Liver (tissue), 9 donors: Measurements from ENCODE around the gene RNLS. TPM values are rescaled to one million over a fixed set of nuclear protein-coding genes. Genes with fewer than 3 reads are reported as not detected.

Experiments
- DNase-seq: peaks from one replicate; pipeline ENCODE4 v3.0.0-alpha.2; 2017; ENCODE audit warnings: low spot score
- H3K27ac ChIP-seq, 2 donors: one replicate each; pipeline ENCODE4 v1.7.0; 2013; ENCODE audit warnings: inconsistent platforms in 2 of 2, low read length in 2 of 2, control low read depth in 1 of 2, low read depth in 1 of 2, mild to moderate bottlenecking in 1 of 2
- H3K27me3 ChIP-seq, 4 donors: one replicate each; pipeline versions ENCODE4 v1.6.1 to v1.7.0; 2013; ENCODE audit warnings: low read length in 3 of 4, inconsistent platforms in 1 of 4, mild to moderate bottlenecking in 1 of 4, moderate library complexity in 1 of 4; ENCODE audit not compliant: control insufficient read depth in 4 of 4, insufficient read depth in 4 of 4
- H3K36me3 ChIP-seq, 4 donors: one replicate each; pipeline versions ENCODE4 v1.6.1 to v1.7.0; 2013; ENCODE audit warnings: low read length in 3 of 4, mild to moderate bottlenecking in 3 of 4, low read depth in 1 of 4, moderate library complexity in 1 of 4; ENCODE audit not compliant: control insufficient read depth in 4 of 4, insufficient read depth in 3 of 4
- H3K4me1 ChIP-seq, 4 donors: one replicate each; pipeline versions ENCODE4 v1.6.1 to v1.7.0; 2013; ENCODE audit warnings: low read length in 3 of 4, mild to moderate bottlenecking in 3 of 4, moderate library complexity in 1 of 4; ENCODE audit not compliant: control insufficient read depth in 4 of 4, insufficient read depth in 4 of 4
- H3K4me3 ChIP-seq, 3 donors: one replicate each; pipeline versions ENCODE4 v1.6.1 to v1.7.0; 2013; ENCODE audit warnings: low read length in 3 of 3, control low read depth in 1 of 3, low read depth in 1 of 3, mild to moderate bottlenecking in 1 of 3
- H3K9ac ChIP-seq, 2 donors: one replicate each; pipeline ENCODE4 v1.7.0; 2013; ENCODE audit warnings: low read length in 2 of 2, mild to moderate bottlenecking in 2 of 2, moderate library complexity in 2 of 2, control low read depth in 1 of 2, low read depth in 1 of 2
- H3K9me3 ChIP-seq, 4 donors: one replicate each; pipeline versions ENCODE4 v1.6.1 to v1.7.0; 2013; ENCODE audit warnings: low read length in 3 of 4; ENCODE audit not compliant: control insufficient read depth in 4 of 4
- ATF3 ChIP-seq: IDR thresholded peaks from 2 replicates; pipeline ENCODE4 v1.6.1; 2016; ENCODE audit warnings: antibody characterized with exemption
- CTCF ChIP-seq: fragments of 150-350 bp; IDR thresholded peaks from 2 replicates; pipeline ENCODE4 v1.5.1; 2017; ENCODE audit warnings: improper control_type of control experiment, low read depth, low read length; ENCODE audit not compliant: missing input control
- FOXA1 ChIP-seq: IDR thresholded peaks from 2 replicates; pipeline ENCODE4 v1.6.1; 2016; ENCODE audit warnings: antibody characterized with exemption
- FOXA2 ChIP-seq: IDR thresholded peaks from 2 replicates; pipeline ENCODE4 v1.6.1; 2016; ENCODE audit warnings: antibody characterized with exemption
- GABPA ChIP-seq, 2 donors: IDR thresholded peaks in 1 of 2; conservative IDR thresholded peaks in 1 of 2; 2 replicates each; pipeline ENCODE4 v1.6.1; 2016; ENCODE audit warnings: antibody characterized with exemption in 2 of 2, mild to moderate bottlenecking in 1 of 2, moderate library complexity in 1 of 2
- HNF4G ChIP-seq: IDR thresholded peaks from 2 replicates; pipeline ENCODE4 v1.6.1; 2016; ENCODE audit warnings: antibody characterized with exemption
- MAX ChIP-seq: IDR thresholded peaks from 2 replicates; pipeline ENCODE4 v1.6.1; 2016; ENCODE audit warnings: antibody characterized with exemption
- NR2F2 ChIP-seq: IDR thresholded peaks from 2 replicates; pipeline ENCODE4 v1.6.1; 2016; ENCODE audit warnings: antibody characterized with exemption
- RAD21 ChIP-seq, 2 donors: IDR thresholded peaks; 2 replicates each; pipeline ENCODE4 v1.6.1; 2016; ENCODE audit warnings: antibody characterized with exemption in 2 of 2, mild to moderate bottlenecking in 2 of 2
- REST ChIP-seq: IDR thresholded peaks from 2 replicates; pipeline ENCODE4 v1.6.1; 2016; ENCODE audit warnings: antibody characterized with exemption, mild to moderate bottlenecking
- RXRA ChIP-seq, 2 donors: IDR thresholded peaks; 2 replicates each; pipeline ENCODE4 v1.6.1; 2017 to 2018; ENCODE audit warnings: antibody characterized with exemption in 2 of 2, mild to moderate bottlenecking in 1 of 2
- SP1 ChIP-seq: IDR thresholded peaks from 2 replicates; pipeline ENCODE4 v1.6.1; 2018; ENCODE audit warnings: antibody characterized with exemption, mild to moderate bottlenecking
- YY1 ChIP-seq: IDR thresholded peaks from 2 replicates; pipeline ENCODE4 v1.6.1; 2016; ENCODE audit warnings: antibody characterized with exemption, mild to moderate bottlenecking
- ZBTB33 ChIP-seq: IDR thresholded peaks from 2 replicates; pipeline ENCODE4 v1.6.1; 2016; ENCODE audit warnings: antibody characterized with exemption
- WGBS: extraction: QIAGEN DNeasy Blood & Tissue Kit; methylation state at CpG from one replicate; pipeline ENCODE4 v1.1.7; 2013; 5-methylcytosine and 5-hydroxymethylcytosine counted together
- polyA plus RNA-seq, 2 donors: library from polyadenylated mRNA; stranded (reverse) in 1 of 2; unstranded in 1 of 2; fragments of 200-250 nt in 1 of 2; fragments of >200 nt in 1 of 2; fragmentation: Nextera tagmentation in 1 of 2; extraction: Ambion mirVana in 1 of 2; gene quantifications; one replicate each; pipeline versions ENCODE4 v1.2.1 to v1.2.3, GENCODE V29; 2013 to 2015
- total RNA-seq, 2 donors: library from RNA; depleted of rRNA; stranded (reverse); fragments of >200 nt; gene quantifications; one replicate each; pipeline ENCODE4 v1.2.3, GENCODE V29; 2014
- donor health status: healthy.
- donor health status: healthy.
- donor health status: healthy.
- donor health status: healthy.
- donor health status: healthy.

The RNLS gene
- total and polyA plus RNA-seq, 4 donors = 4.1 to 12.4 (median 7.5) TPM

- TF ChIP-seq GABPA (IDR thresholded peaks at IDR 0.05 in 1 of 2, conservative IDR thresholded peaks at IDR 0.05 in 1 of 2) = no peak
- TF ChIP-seq RAD21 (IDR thresholded peaks at IDR 0.05) = peak in 1 of 2 donors; percentile 75
- peak; percentile 42 for TF ChIP-seq CTCF
- TF ChIP-seq ZBTB33 = no peak
- TF ChIP-seq FOXA1 = no peak
- Histone ChIP-seq H3K9me3 (no peaks in the 10 kb centered on the region), H3K27me3 (no peaks in the 10 kb centered on the region), H3K9ac (no peak overlapping the region), H3K4me3 (no peak overlapping the region), H3K36me3 (no peaks in the 10 kb centered on the region), H3K27ac (no peak overlapping the region), H3K4me1 (peaks cover 2 to 16% (median 14%) of the 10 kb centered on the region in 4 donors)
- 71% methylated on average over 1 of the region's 1 CpG for WGBS
- no peak for DNase-seq
Observed at GRCh38 chr10:88472540-88472939, 110.6 kb downstream of the RNLS start.

- Histone ChIP-seq H3K4me3 (no peak overlapping the region), H3K9ac (no peak overlapping the region), H3K36me3 (no peaks in the 10 kb centered on the region), H3K4me1 (peaks cover 2 to 16% (median 14%) of the 10 kb centered on the region in 4 donors), H3K27me3 (no peaks in the 10 kb centered on the region), H3K9me3 (no peaks in the 10 kb centered on the region), H3K27ac (no peak overlapping the region)
- TF ChIP-seq GABPA (IDR thresholded peaks at IDR 0.05 in 1 of 2, conservative IDR thresholded peaks at IDR 0.05 in 1 of 2) (no peak), MAX (no peak), NR2F2 (no peak), FOXA2 (no peak)
- no peak for DNase-seq
- 88% methylated on average over 1 of the region's 1 CpG for WGBS
Observed at GRCh38 chr10:88471899-88472298, 111.2 kb downstream of the RNLS start.

GRCh38 chr10:88467835-88468485 is 115.2 kb downstream of the RNLS start:
- Histone ChIP-seq H3K27ac (no peak overlapping the region), H3K36me3 (no peaks in the 10 kb centered on the region), H3K9ac (no peak overlapping the region), H3K27me3 (no peaks in the 10 kb centered on the region), H3K4me3 (no peak overlapping the region), H3K9me3 (no peaks in the 10 kb centered on the region), H3K4me1 (no peaks in the 10 kb centered on the region)
- WGBS = 67% methylated on average over 4 of the region's 4 CpGs
- DNase-seq = no peak
- TF ChIP-seq SP1 (no peak), ATF3 (no peak), CTCF (no peak), ZBTB33 (no peak), FOXA1 (no peak), YY1 (no peak), HNF4G (no peak), RXRA (IDR thresholded peaks at IDR 0.05) (no peak), REST (no peak)
